ENCODE results near the gene SLC24A2.

DNA sequence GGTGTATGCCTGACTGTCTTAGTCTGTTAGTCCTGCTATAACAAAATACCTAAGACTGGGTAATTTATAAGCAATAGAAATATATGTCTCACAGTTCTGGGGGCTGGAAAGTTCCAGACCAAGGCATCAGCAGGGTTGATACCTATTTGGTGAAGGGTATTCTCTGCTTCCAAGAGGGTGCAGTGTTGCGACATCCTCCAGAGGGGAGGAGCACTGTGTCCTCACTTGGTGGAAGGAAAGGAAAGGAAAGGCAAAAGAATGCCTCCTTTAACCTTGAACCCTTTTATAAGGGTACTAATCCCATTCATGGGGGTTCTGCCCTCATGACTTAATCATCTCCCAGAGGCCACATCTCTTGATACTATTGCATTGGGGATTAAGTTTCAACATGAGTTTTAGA lies 42.0 kb upstream of the SLC24A2 start:
- TF ChIP-seq, protein P1, sequence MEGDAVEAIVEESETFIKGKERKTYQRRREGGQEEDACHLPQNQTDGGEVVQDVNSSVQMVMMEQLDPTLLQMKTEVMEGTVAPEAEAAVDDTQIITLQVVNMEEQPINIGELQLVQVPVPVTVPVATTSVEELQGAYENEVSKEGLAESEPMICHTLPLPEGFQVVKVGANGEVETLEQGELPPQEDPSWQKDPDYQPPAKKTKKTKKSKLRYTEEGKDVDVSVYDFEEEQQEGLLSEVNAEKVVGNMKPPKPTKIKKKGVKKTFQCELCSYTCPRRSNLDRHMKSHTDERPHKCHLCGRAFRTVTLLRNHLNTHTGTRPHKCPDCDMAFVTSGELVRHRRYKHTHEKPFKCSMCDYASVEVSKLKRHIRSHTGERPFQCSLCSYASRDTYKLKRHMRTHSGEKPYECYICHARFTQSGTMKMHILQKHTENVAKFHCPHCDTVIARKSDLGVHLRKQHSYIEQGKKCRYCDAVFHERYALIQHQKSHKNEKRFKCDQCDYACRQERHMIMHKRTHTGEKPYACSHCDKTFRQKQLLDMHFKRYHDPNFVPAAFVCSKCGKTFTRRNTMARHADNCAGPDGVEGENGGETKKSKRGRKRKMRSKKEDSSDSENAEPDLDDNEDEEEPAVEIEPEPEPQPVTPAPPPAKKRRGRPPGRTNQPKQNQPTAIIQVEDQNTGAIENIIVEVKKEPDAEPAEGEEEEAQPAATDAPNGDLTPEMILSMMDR (IDR thresholded peaks at IDR 0.05) = no peak
- TF ChIP-seq EP300 (IDR thresholded peaks at IDR 0.05) = no peak
- TF ChIP-seq POLR2A (IDR thresholded peaks at IDR 0.05) = no peak
- no peak for TF ChIP-seq POLR2AphosphoS5 (IDR thresholded peaks at IDR 0.05)

All from stomach (tissue), 4 donors.